Ishikawa (cell line): ENCODE measurements around the gene ARMH2.

Experiments
- EP300 ChIP-seq: IDR thresholded peaks from 2 replicates; pipeline ENCODE4 v1.6.1; 2012; ENCODE audit warnings: borderline replicate concordance
- TF ChIP-seq, protein P1 (sequence below): IDR thresholded peaks from 2 replicates; pipeline ENCODE4 v1.6.1; 2012; ENCODE audit warnings: low read depth, mild to moderate bottlenecking

DNA sequence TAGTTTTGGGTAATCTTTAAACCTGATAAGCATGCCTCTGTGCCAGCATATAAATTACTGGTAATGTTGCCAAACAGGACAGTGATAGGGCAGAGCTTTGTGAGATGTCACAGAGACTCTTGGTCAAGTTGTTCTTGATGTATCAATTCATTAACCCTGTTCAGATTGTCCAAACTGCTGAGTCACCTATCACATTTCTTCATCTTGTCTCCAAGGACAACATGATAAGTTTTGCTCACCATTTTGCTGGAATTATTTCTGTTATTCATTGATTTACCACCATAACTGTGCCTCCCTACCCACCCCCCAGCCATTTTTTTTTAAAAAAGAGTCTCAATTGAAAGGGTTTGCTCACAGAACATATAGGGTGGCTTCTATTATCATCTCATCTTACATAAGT lies 43.4 kb downstream of the ARMH2 start:
- TF ChIP-seq, protein P1, sequence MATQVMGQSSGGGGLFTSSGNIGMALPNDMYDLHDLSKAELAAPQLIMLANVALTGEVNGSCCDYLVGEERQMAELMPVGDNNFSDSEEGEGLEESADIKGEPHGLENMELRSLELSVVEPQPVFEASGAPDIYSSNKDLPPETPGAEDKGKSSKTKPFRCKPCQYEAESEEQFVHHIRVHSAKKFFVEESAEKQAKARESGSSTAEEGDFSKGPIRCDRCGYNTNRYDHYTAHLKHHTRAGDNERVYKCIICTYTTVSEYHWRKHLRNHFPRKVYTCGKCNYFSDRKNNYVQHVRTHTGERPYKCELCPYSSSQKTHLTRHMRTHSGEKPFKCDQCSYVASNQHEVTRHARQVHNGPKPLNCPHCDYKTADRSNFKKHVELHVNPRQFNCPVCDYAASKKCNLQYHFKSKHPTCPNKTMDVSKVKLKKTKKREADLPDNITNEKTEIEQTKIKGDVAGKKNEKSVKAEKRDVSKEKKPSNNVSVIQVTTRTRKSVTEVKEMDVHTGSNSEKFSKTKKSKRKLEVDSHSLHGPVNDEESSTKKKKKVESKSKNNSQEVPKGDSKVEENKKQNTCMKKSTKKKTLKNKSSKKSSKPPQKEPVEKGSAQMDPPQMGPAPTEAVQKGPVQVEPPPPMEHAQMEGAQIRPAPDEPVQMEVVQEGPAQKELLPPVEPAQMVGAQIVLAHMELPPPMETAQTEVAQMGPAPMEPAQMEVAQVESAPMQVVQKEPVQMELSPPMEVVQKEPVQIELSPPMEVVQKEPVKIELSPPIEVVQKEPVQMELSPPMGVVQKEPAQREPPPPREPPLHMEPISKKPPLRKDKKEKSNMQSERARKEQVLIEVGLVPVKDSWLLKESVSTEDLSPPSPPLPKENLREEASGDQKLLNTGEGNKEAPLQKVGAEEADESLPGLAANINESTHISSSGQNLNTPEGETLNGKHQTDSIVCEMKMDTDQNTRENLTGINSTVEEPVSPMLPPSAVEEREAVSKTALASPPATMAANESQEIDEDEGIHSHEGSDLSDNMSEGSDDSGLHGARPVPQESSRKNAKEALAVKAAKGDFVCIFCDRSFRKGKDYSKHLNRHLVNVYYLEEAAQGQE, result no peak
- no peak for TF ChIP-seq EP300
